ENCODE data around the gene SRRM3. TPM values are rescaled to one million over a fixed set of nuclear protein-coding genes. Genes with fewer than 3 reads are reported as not detected.
"Not testable (repeated sequence)": the region's sequence is repeated elsewhere in the genome, so short reads cannot be mapped to it uniquely, and the experiment has no call there.

The SRRM3 gene
- total RNA-seq, 1 donor from 2014 or later = 0.46 TPM

DNA sequence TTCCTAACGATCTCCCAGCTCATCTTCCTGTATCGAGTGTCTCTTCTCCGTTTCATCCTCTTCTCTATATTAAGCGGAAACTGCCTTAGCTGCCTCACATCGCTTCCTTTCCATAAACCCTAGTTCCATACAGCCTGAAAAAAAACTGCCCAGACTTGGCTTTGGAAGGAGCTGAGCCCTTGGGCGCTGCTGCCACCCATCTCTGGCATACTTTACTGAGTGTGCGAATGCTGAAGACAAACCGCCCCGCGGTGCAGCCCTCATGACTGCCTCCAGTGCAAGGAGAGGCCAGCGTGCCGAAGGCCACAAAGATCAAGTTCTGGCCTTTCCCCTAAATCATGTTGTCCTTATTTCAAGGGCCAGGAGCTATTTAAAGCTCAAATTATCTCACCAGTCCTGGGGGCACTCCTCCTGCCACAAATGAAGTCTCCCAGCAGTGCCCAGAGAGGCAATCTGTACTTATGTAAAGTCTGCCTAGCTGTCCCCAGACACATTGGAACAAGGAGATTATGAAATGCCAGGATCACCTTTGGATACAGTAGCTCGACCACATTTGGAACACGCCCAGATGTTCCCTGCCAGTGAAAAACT is 131.9 kb downstream of the SRRM3 start:
- TF ChIP-seq, protein P1, sequence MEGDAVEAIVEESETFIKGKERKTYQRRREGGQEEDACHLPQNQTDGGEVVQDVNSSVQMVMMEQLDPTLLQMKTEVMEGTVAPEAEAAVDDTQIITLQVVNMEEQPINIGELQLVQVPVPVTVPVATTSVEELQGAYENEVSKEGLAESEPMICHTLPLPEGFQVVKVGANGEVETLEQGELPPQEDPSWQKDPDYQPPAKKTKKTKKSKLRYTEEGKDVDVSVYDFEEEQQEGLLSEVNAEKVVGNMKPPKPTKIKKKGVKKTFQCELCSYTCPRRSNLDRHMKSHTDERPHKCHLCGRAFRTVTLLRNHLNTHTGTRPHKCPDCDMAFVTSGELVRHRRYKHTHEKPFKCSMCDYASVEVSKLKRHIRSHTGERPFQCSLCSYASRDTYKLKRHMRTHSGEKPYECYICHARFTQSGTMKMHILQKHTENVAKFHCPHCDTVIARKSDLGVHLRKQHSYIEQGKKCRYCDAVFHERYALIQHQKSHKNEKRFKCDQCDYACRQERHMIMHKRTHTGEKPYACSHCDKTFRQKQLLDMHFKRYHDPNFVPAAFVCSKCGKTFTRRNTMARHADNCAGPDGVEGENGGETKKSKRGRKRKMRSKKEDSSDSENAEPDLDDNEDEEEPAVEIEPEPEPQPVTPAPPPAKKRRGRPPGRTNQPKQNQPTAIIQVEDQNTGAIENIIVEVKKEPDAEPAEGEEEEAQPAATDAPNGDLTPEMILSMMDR (IDR thresholded peaks at IDR 0.05) = no peak
- Mint-ChIP-seq H3K9me3 (ENCODE audit: unreplicated experiment) (no peaks in the 10 kb centered on the region), H3K4me1 (ENCODE audit: unreplicated experiment) (peaks cover 42% of the 10 kb centered on the region), H3K27ac (ENCODE audit: unreplicated experiment) (peak overlapping the region; percentile 78), H3K27me3 (ENCODE audit: unreplicated experiment) (no peaks in the 10 kb centered on the region), H3K36me3 (ENCODE audit: unreplicated experiment) (peaks cover 28% of the 10 kb centered on the region), H3K4me3 (ENCODE audit: unreplicated experiment) (no peak overlapping the region)
- DNase-seq (ENCODE audit: extremely low spot score, unreplicated experiment) = no peak

- TF ChIP-seq, protein P1 (IDR thresholded peaks at IDR 0.05) = no peak
- DNase-seq (ENCODE audit: extremely low spot score, unreplicated experiment) = no peak
- Mint-ChIP-seq H3K4me1 (ENCODE audit: unreplicated experiment) (peaks cover 43% of the 10 kb centered on the region), H3K4me3 (ENCODE audit: unreplicated experiment) (no peak overlapping the region), H3K9me3 (ENCODE audit: unreplicated experiment) (no peaks in the 10 kb centered on the region), H3K27me3 (ENCODE audit: unreplicated experiment) (no peaks in the 10 kb centered on the region), H3K27ac (ENCODE audit: unreplicated experiment) (peak overlapping the region; percentile 78), H3K36me3 (ENCODE audit: unreplicated experiment) (peaks cover 21% of the 10 kb centered on the region)
Observed at GRCh38 chr7:76334320-76334967, 132.7 kb downstream of the SRRM3 start.

DNA sequence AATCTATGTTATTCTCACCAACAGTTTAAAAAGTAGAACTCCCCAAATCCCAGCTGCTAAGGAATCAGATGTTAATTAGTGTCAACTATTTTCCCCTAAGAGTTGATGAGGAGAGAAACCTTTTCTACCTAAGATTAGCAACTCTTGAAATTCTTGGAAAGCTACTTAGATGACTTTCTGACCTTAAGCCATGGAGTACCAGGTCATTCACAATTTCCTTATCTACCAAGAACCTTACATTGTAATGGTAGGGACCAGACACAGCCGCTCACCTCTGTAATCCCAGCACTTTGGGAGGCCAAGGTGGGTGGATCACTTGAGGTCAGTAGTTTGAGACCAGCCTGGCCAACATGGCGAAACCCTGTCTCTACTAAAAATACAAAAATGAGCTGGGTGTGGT is 133.7 kb downstream of the SRRM3 start:
- not testable (repeated sequence) for H3K27me3 Mint-ChIP-seq (ENCODE audit: unreplicated experiment); DNase-seq (ENCODE audit: extremely low spot score, unreplicated experiment)
- H3K36me3 Mint-ChIP-seq (ENCODE audit: unreplicated experiment) = peaks cover 17% of the 10 kb centered on the region

DNA sequence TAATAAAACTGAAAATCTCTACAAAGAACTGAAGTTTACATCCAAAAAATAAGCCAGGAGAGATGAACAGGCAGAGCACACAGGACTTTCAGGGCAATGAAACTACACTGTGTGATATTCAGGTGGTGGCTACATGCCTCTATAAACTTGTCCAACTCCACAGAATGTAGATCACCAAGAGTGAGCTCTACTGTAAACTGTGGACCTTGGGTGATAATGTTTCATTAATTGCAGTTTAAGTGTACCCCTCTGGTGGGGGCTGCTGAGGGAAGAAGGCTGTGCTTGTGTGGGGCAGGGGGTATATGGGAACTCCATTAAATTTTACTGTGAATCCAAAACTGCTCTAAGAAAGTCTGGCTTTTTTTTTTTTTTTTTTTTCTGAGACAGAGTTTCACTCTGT is 134.4 kb downstream of the SRRM3 start:
- no peaks in the 10 kb centered on the region for H3K9me3 Mint-ChIP-seq (ENCODE audit: unreplicated experiment)
- no peak overlapping the region for H3K27ac Mint-ChIP-seq (ENCODE audit: unreplicated experiment)
- peaks cover 59% of the 10 kb centered on the region for H3K4me1 Mint-ChIP-seq (ENCODE audit: unreplicated experiment)
- TF ChIP-seq, protein P1 (IDR thresholded peaks at IDR 0.05) = no peak
- H3K27me3 Mint-ChIP-seq (ENCODE audit: unreplicated experiment) = no peaks in the 10 kb centered on the region
- no peak for DNase-seq (ENCODE audit: extremely low spot score, unreplicated experiment)
- no peak overlapping the region for H3K4me3 Mint-ChIP-seq (ENCODE audit: unreplicated experiment)
- peaks cover 17% of the 10 kb centered on the region for H3K36me3 Mint-ChIP-seq (ENCODE audit: unreplicated experiment)

More for the DNA sequence above, 133.7 kb downstream of the SRRM3 start:
- peaks cover 53% of the 10 kb centered on the region for H3K4me1 Mint-ChIP-seq (ENCODE audit: unreplicated experiment)
- not testable (repeated sequence) for H3K4me3 Mint-ChIP-seq (ENCODE audit: unreplicated experiment); H3K9me3 Mint-ChIP-seq (ENCODE audit: unreplicated experiment); H3K27ac Mint-ChIP-seq (ENCODE audit: unreplicated experiment)

Other genes starting within 250 kb of the SRRM3 start
- gene TMEM120A, start 207.3 kb upstream of the SRRM3 start, total RNA-seq = 36.3 and 37.6 TPM in 2 replicates
- 29.7 and 32.5 TPM in 2 replicates for gene STYXL1, start 153.9 kb upstream of the SRRM3 start, total RNA-seq
- gene MDH2, start 153.8 kb upstream of the SRRM3 start, total RNA-seq = 119 and 133 TPM in 2 replicates
- 251 and 252 TPM in 2 replicates for gene HSPB1, start 100.8 kb downstream of the SRRM3 start, total RNA-seq
- gene YWHAG, start 157.1 kb downstream of the SRRM3 start, total RNA-seq = 151 and 154 TPM in 2 replicates
- 0.31 and 0.89 TPM in 2 replicates for gene SSC4D, start 207.8 kb downstream of the SRRM3 start, total RNA-seq
- gene ZP3, start 223.1 kb downstream of the SRRM3 start, total RNA-seq = 0.51 TPM in 1 of 2 replicates, not detected in the other

All from osteocyte (in vitro differentiated cells).